ENCODE measurements around the gene CNNM3. TPM values are rescaled to one million over a fixed set of nuclear protein-coding genes. Genes with fewer than 3 reads are reported as not detected.

The CNNM3 gene
- total and polyA plus RNA-seq, 4 donors = 10.0 to 19.8 (median 16.1) TPM

DNA sequence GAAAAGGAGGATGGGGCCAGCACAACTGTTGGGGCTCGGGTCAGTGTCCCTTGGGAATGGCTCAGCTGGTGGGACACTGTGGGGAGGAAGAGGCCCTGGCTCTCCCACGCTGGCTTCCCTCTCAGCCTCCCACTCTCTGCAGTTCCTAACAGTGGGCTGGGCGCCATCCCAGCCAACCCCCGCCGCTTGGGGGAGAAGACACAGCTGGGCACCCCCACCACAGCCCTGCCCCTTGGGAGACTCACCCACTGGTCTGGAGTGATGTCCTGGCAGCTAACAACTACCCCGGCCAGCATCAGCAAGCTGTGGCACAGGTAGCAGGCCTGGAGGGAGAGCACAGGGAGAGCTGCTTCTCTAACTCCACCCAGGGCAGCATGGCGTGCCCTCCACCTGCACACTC is 62.1 kb downstream of the CNNM3 start:
- H3K27me3 ChIP-seq (ENCODE audit: control insufficient read depth in 4 of 4, insufficient read depth in 4 of 4, low read length in 3 of 4) = no peaks in the 10 kb centered on the region
- H3K9me3 ChIP-seq (ENCODE audit: control insufficient read depth in 4 of 4, low read length in 3 of 4) = no peaks in the 10 kb centered on the region
- no peaks in the 10 kb centered on the region for H3K36me3 ChIP-seq (ENCODE audit: control insufficient read depth in 4 of 4, insufficient read depth in 3 of 4, low read depth in 1 of 4, low read length in 3 of 4)
- peaks cover 0 to 7% (median 2%) of the 10 kb centered on the region in 4 donors for H3K4me1 ChIP-seq (ENCODE audit: control insufficient read depth in 4 of 4, insufficient read depth in 4 of 4, low read length in 3 of 4)
- 94% methylated on average over 7 of the region's 7 CpGs for WGBS
- H3K4me3 ChIP-seq (ENCODE audit: low read depth in 1 of 3, low read length in 3 of 3) = no peak overlapping the region
- TF ChIP-seq, protein P1, sequence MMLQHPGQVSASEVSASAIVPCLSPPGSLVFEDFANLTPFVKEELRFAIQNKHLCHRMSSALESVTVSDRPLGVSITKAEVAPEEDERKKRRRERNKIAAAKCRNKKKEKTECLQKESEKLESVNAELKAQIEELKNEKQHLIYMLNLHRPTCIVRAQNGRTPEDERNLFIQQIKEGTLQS (IDR thresholded peaks at IDR 0.05) = no peak
- no peak for TF ChIP-seq SP1 (IDR thresholded peaks at IDR 0.05)
- TF ChIP-seq RXRA (IDR thresholded peaks at IDR 0.05) = no peak
- TF ChIP-seq, protein P2, sequence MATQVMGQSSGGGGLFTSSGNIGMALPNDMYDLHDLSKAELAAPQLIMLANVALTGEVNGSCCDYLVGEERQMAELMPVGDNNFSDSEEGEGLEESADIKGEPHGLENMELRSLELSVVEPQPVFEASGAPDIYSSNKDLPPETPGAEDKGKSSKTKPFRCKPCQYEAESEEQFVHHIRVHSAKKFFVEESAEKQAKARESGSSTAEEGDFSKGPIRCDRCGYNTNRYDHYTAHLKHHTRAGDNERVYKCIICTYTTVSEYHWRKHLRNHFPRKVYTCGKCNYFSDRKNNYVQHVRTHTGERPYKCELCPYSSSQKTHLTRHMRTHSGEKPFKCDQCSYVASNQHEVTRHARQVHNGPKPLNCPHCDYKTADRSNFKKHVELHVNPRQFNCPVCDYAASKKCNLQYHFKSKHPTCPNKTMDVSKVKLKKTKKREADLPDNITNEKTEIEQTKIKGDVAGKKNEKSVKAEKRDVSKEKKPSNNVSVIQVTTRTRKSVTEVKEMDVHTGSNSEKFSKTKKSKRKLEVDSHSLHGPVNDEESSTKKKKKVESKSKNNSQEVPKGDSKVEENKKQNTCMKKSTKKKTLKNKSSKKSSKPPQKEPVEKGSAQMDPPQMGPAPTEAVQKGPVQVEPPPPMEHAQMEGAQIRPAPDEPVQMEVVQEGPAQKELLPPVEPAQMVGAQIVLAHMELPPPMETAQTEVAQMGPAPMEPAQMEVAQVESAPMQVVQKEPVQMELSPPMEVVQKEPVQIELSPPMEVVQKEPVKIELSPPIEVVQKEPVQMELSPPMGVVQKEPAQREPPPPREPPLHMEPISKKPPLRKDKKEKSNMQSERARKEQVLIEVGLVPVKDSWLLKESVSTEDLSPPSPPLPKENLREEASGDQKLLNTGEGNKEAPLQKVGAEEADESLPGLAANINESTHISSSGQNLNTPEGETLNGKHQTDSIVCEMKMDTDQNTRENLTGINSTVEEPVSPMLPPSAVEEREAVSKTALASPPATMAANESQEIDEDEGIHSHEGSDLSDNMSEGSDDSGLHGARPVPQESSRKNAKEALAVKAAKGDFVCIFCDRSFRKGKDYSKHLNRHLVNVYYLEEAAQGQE (IDR thresholded peaks at IDR 0.05) = no peak
- TF ChIP-seq, protein P3, sequence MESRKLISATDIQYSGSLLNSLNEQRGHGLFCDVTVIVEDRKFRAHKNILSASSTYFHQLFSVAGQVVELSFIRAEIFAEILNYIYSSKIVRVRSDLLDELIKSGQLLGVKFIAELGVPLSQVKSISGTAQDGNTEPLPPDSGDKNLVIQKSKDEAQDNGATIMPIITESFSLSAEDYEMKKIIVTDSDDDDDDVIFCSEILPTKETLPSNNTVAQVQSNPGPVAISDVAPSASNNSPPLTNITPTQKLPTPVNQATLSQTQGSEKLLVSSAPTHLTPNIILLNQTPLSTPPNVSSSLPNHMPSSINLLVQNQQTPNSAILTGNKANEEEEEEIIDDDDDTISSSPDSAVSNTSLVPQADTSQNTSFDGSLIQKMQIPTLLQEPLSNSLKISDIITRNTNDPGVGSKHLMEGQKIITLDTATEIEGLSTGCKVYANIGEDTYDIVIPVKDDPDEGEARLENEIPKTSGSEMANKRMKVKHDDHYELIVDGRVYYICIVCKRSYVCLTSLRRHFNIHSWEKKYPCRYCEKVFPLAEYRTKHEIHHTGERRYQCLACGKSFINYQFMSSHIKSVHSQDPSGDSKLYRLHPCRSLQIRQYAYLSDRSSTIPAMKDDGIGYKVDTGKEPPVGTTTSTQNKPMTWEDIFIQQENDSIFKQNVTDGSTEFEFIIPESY (IDR thresholded peaks at IDR 0.05) = no peak
- no peak for TF ChIP-seq FOXA2 (IDR thresholded peaks at IDR 0.05)
- TF ChIP-seq, protein P4, sequence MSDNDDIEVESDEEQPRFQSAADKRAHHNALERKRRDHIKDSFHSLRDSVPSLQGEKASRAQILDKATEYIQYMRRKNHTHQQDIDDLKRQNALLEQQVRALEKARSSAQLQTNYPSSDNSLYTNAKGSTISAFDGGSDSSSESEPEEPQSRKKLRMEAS (IDR thresholded peaks at IDR 0.05) = no peak
- TF ChIP-seq EGR1 (IDR thresholded peaks at IDR 0.05; ENCODE audit: low read depth in 2 of 2) = no peak
- no peak for TF ChIP-seq HNF4G (IDR thresholded peaks at IDR 0.05)
- TF ChIP-seq FOXA1 (IDR thresholded peaks at IDR 0.05) = no peak
- no peak overlapping the region for H3K27ac ChIP-seq (ENCODE audit: low read depth in 1 of 2, low read length in 2 of 2)
- H3K9ac ChIP-seq (ENCODE audit: low read depth in 1 of 2, low read length in 2 of 2) = no peak overlapping the region
- no peak for DNase-seq (ENCODE audit: low spot score)

DNA sequence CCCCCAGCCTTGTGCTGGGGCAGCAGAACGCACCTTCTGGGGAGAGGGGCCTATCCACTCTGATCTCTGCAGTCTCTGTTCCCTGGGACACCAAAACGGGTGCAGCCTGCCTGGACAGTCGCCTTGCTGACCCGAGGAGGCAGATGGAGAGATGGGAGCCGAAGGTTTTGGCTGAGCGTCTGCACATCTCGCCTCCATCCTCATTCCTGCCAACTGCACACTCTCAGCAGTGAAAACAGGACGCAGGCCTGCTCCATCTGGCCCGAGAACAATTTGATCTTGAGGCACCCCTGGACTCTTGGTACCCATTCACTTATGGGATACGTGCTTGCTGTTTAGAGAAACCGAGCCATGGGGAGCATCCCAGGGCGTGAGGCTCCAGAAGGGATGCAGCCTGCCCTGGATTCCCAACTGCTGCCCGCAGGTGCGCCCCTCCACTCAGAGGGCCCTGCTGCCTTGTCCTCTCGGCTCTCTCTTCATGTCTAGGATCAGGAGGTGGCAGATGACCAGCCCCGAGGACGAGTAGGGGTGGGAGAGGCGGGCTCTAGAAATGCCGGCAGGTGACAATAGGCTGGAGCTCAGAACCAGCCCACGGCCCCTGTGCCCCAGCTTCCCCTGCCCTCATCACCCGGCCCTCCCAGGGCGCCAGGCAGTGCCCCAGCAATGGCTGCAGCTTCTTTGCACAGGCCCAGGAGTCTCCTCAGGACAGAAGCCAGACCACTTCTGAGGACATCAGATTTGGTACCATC is 62.9 kb downstream of the CNNM3 start:
- H3K4me1 ChIP-seq (ENCODE audit: control insufficient read depth in 4 of 4, insufficient read depth in 4 of 4, low read length in 3 of 4) = peaks cover 0 to 5% (median 2%) of the 10 kb centered on the region in 4 donors
- DNase-seq (ENCODE audit: low spot score) = no peak

More for the DNA sequence above, 62.9 kb downstream of the CNNM3 start:
- TF ChIP-seq FOXA2 (IDR thresholded peaks at IDR 0.05) (no peak), JUND (IDR thresholded peaks at IDR 0.05) (no peak), RAD21 (IDR thresholded peaks at IDR 0.05) (no peak), YY1 (IDR thresholded peaks at IDR 0.05) (no peak)
- TF ChIP-seq, protein P2 (IDR thresholded peaks at IDR 0.05) = no peak
- TF ChIP-seq, protein P3 (IDR thresholded peaks at IDR 0.05) = no peak
- TF ChIP-seq, protein P1 (IDR thresholded peaks at IDR 0.05) = no peak
- no peaks in the 10 kb centered on the region for H3K36me3 ChIP-seq (ENCODE audit: control insufficient read depth in 4 of 4, insufficient read depth in 3 of 4, low read depth in 1 of 4, low read length in 3 of 4)
- H3K4me3 ChIP-seq (ENCODE audit: low read depth in 1 of 3, low read length in 3 of 3) = no peak overlapping the region
- H3K9ac ChIP-seq (ENCODE audit: low read depth in 1 of 2, low read length in 2 of 2) = no peak overlapping the region
- H3K9me3 ChIP-seq (ENCODE audit: control insufficient read depth in 4 of 4, low read length in 3 of 4) = no peaks in the 10 kb centered on the region
- no peak overlapping the region for H3K27ac ChIP-seq (ENCODE audit: low read depth in 1 of 2, low read length in 2 of 2)
- 94% methylated on average over 22 of the region's 22 CpGs for WGBS
- H3K27me3 ChIP-seq (ENCODE audit: control insufficient read depth in 4 of 4, insufficient read depth in 4 of 4, low read length in 3 of 4) = no peaks in the 10 kb centered on the region

Data from liver (tissue), 9 donors.